Measurements from ENCODE around the gene ATR. TPM values are rescaled to one million over a fixed set of nuclear protein-coding genes. Genes with fewer than 3 reads are reported as not detected.
"Not testable (repeated sequence)": the region's sequence is repeated elsewhere in the genome, so short reads cannot be mapped to it uniquely, and the experiment has no call there.

The ATR gene
- total RNA-seq, 1 donor from 2014 or later, result 8.3 TPM

DNA sequence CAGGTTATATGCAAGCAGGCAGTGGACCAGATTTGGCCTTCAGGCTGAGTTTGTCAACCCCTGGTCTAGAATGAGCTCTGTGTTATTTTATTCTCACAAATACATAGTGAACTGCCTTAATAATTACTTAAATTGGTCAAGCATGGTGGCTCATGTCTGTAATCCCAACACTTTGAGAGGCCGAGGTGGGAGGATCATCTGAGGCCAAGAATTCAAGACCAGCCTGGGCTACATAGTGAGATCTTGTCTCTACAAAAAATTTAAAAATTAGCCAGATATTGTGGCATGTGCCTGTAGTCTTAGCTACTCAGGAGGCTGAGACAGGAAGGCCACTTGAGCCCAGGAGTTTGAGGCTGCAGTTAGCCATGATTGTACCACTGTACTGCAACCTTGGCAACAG lies 32.7 kb upstream of the ATR start:
- no peaks in the 10 kb centered on the region for H3K9me3 ChIP-seq
- H3K36me3 ChIP-seq, result no peaks in the 10 kb centered on the region
- no peaks in the 10 kb centered on the region for H3K27me3 ChIP-seq
- H3K4me3 ChIP-seq, result no peak overlapping the region
- H3K4me1 ChIP-seq, result no peaks in the 10 kb centered on the region
- intact Hi-C loops (cut with DNase I), result no loop called here
- no peak overlapping the region for H3K27ac ChIP-seq
- no peak for DNase-seq (ENCODE audit: low spot score in 2 of 2)
- TF ChIP-seq, protein P1, sequence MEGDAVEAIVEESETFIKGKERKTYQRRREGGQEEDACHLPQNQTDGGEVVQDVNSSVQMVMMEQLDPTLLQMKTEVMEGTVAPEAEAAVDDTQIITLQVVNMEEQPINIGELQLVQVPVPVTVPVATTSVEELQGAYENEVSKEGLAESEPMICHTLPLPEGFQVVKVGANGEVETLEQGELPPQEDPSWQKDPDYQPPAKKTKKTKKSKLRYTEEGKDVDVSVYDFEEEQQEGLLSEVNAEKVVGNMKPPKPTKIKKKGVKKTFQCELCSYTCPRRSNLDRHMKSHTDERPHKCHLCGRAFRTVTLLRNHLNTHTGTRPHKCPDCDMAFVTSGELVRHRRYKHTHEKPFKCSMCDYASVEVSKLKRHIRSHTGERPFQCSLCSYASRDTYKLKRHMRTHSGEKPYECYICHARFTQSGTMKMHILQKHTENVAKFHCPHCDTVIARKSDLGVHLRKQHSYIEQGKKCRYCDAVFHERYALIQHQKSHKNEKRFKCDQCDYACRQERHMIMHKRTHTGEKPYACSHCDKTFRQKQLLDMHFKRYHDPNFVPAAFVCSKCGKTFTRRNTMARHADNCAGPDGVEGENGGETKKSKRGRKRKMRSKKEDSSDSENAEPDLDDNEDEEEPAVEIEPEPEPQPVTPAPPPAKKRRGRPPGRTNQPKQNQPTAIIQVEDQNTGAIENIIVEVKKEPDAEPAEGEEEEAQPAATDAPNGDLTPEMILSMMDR (IDR thresholded peaks at IDR 0.05), result no peak

DNA sequence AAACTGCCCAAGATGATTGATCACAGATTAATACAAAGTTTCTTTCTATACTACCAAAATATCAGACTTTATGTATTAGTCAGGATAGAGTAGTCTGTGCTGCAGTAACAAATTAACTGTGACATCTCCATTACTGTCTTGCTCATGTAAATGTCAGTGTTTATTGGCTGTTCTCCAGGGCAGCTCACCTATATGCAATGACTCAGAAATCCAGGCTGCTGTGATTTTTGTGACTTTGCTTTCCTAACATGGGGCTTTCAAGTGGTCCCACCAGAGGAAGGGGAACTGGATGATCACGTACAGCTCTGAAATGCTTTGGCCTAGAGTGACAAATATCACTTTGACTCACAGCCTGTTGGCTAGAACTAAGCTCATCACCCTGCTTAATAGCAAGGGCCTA lies 30.6 kb upstream of the ATR start:
- Histone ChIP-seq H3K27me3 (no peaks in the 10 kb centered on the region), H3K9me3 (no peaks in the 10 kb centered on the region), H3K27ac (no peak overlapping the region), H3K4me3 (no peak overlapping the region), H3K36me3 (no peaks in the 10 kb centered on the region), H3K4me1 (no peaks in the 10 kb centered on the region)
- intact Hi-C loops (cut with DNase I), result no loop called here
- no peak for DNase-seq (ENCODE audit: low spot score in 2 of 2)
- TF ChIP-seq, protein P1 (IDR thresholded peaks at IDR 0.05), result no peak

DNA sequence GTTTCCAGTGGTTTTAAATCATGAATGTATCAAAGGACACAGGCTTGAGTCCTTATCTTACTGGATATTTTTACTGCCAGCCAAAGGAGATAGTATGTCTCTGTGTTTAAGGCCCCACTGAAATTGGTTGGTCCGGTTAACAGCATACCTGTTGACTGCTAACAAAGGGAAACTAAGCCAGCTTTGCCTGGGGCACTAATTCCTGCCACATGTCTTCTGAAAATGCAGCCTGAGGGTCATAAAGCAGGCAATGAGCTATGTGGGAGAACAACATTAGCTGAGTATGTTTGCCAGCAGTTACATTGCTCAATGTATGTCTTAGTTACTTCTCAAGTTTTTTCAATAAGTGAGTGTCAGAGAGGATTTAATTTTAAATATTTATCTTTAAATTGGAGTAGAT lies 30.1 kb upstream of the ATR start:
- no peak for DNase-seq (ENCODE audit: low spot score in 2 of 2)
- no peak overlapping the region for H3K27ac ChIP-seq

DNA sequence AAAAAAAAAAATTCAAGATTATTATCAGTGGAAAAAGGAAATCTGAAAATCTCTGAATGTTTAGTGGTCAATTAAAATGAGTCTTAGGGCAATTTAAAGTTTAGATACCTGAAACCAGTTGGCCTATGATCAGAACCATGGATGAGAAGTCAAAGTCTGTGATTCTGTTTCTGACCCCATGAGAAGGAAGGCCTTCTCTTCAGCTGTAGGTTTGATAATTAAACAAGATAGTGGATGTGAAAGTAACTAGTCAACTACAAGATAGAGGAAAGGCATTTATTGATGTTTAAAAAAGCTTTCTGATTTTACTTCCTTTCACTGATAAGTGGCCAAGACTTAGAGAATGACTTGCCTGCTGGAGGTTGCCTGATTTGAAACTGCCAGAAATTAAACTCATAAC lies 26.4 kb upstream of the ATR start:
- TF ChIP-seq, protein P1 (IDR thresholded peaks at IDR 0.05), result no peak
- intact Hi-C loops (cut with DNase I), result no loop called here
- no peaks in the 10 kb centered on the region for H3K36me3 ChIP-seq
- DNase-seq (ENCODE audit: low spot score in 2 of 2), result no peak
- no peaks in the 10 kb centered on the region for H3K27me3 ChIP-seq
- no peaks in the 10 kb centered on the region for H3K4me1 ChIP-seq
- H3K4me3 ChIP-seq, result no peak overlapping the region
- no peaks in the 10 kb centered on the region for H3K9me3 ChIP-seq
- H3K27ac ChIP-seq, result no peak overlapping the region

More for the DNA sequence above, 30.1 kb upstream of the ATR start:
- H3K4me3 ChIP-seq, result no peak overlapping the region
- no peaks in the 10 kb centered on the region for H3K9me3 ChIP-seq
- H3K4me1 ChIP-seq, result no peaks in the 10 kb centered on the region
- TF ChIP-seq, protein P1 (IDR thresholded peaks at IDR 0.05), result no peak
- intact Hi-C loops (cut with DNase I), result no loop called here
- no peaks in the 10 kb centered on the region for H3K36me3 ChIP-seq
- H3K27me3 ChIP-seq, result no peaks in the 10 kb centered on the region

DNA sequence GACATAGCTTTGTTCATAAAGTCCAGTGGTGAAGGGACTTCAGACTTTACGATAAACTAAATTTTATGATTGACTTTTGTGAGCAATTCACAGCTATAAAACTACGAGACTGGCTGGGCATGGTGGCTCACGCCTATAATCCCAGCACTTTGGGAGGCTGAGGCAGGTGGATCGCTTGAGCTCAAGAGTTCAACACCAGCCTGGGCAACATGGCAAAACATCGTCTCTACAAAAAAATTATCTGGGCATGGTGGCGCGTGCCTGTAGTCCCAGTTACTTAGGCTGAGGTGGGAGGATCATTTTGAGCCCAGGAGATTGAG lies 24.8 kb upstream of the ATR start:
- intact Hi-C loops (cut with DNase I), result not testable (repeated sequence)

GRCh38 chr3:142602619-142603385 lies 24.3 kb upstream of the ATR start:
- Histone ChIP-seq H3K36me3 (no peaks in the 10 kb centered on the region), H3K4me1 (no peaks in the 10 kb centered on the region), H3K4me3 (no peak overlapping the region), H3K27me3 (no peaks in the 10 kb centered on the region), H3K27ac (no peak overlapping the region), H3K9me3 (no peaks in the 10 kb centered on the region)
- intact Hi-C loops (cut with DNase I), result no loop called here
- no peak for DNase-seq (ENCODE audit: low spot score in 2 of 2)
- TF ChIP-seq, protein P1 (IDR thresholded peaks at IDR 0.05), result no peak

More for the DNA sequence above, 24.8 kb upstream of the ATR start:
- not testable (repeated sequence) for H3K27me3 ChIP-seq; H3K27ac ChIP-seq; H3K9me3 ChIP-seq; DNase-seq (ENCODE audit: low spot score in 2 of 2); H3K4me3 ChIP-seq; H3K4me1 ChIP-seq; H3K36me3 ChIP-seq
